H7 (cell line): ENCODE data around the gene AP3D1. TPM values are rescaled to one million over a fixed set of nuclear protein-coding genes. Genes with fewer than 3 reads are reported as not detected.
"Not testable (repeated sequence)": the region's sequence is repeated elsewhere in the genome, so short reads cannot be mapped to it uniquely, and the experiment has no call there.

ENCODE experiments used
- DNase-seq: peaks from one replicate; pipeline ENCODE4 v3.0.0; 2012
- H3K27me3 ChIP-seq: 2 replicates; pipeline ENCODE4 v1.6.0; 2011; ENCODE audit warnings: mild to moderate bottlenecking, low read length; ENCODE audit not compliant: control insufficient read depth, insufficient read depth
- H3K36me3 ChIP-seq: replicated peaks from 2 replicates; pipeline ENCODE4 v1.5.1; 2011; ENCODE audit warnings: low read length; ENCODE audit not compliant: control insufficient read depth, insufficient read depth
- H3K4me3 ChIP-seq: 2 replicates; pipeline ENCODE4 v1.5.1; 2011; ENCODE audit warnings: low read depth, mild to moderate bottlenecking, control low read depth, low read length, moderate library complexity; ENCODE audit not compliant: insufficient read depth
- total RNA-seq: library from RNA; depleted of rRNA; stranded (reverse); fragments of >200 nt; shearing (Covaris generic); gene quantifications from 2 replicates; pipeline ENCODE4 v1.2.3, GENCODE V29; 2014

AP3D1 gene
- total RNA-seq, 1 experiment from 2014 or later: 177 TPM

- DNase-seq: no peak
- H3K4me3 ChIP-seq: no peak overlapping the region
- H3K27me3 ChIP-seq: no peaks in the 10 kb centered on the region
- H3K36me3 ChIP-seq: no peaks in the 10 kb centered on the region
These were observed 63.7 kb downstream of the AP3D1 start for GRCh38 chr19:2087621-2088100.

GRCh38 chr19:2086695-2087620 lies 64.4 kb downstream of the AP3D1 start:
- H3K36me3 ChIP-seq, DNase-seq, H3K27me3 ChIP-seq, H3K4me3 ChIP-seq: not testable (repeated sequence)

DNA sequence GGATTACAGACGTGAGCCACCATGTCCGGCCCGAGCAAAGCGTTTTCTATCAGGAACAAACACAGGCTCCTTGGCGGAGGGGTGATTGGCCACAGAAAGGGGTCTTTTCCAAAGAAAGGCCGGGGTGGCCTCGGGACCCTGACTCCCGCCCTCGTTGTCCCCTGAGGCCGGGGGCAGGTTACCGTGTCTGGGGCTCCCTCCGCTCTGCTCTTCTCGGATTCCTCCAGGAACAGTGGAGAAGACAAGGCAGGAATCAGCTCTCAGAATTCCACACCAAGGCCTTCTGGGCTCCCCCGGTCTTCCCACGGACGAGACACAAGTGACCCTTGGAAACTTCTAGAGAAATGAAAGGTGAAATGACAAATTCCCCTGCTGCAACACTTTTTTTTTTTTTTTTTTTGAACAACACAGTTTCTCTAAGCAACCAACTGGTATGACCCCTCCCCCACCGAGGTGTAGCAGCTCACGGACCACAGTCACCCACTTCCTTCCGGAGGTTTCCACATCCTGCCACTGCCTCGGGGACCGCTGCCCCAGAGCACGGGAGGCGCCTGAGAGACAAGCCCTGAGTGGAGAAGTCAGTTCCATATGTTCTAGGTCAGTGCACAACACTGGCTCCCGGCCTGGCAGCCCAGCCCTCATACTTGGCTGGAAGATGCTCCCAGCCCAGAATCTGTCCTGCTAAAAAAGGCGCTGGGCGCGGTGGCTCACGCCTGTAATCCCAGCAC lies 66.2 kb downstream of the AP3D1 start:
- H3K4me3 ChIP-seq: no peak overlapping the region
- no peaks in the 10 kb centered on the region for H3K27me3 ChIP-seq
- no peaks in the 10 kb centered on the region for H3K36me3 ChIP-seq
- no peak for DNase-seq

DNA sequence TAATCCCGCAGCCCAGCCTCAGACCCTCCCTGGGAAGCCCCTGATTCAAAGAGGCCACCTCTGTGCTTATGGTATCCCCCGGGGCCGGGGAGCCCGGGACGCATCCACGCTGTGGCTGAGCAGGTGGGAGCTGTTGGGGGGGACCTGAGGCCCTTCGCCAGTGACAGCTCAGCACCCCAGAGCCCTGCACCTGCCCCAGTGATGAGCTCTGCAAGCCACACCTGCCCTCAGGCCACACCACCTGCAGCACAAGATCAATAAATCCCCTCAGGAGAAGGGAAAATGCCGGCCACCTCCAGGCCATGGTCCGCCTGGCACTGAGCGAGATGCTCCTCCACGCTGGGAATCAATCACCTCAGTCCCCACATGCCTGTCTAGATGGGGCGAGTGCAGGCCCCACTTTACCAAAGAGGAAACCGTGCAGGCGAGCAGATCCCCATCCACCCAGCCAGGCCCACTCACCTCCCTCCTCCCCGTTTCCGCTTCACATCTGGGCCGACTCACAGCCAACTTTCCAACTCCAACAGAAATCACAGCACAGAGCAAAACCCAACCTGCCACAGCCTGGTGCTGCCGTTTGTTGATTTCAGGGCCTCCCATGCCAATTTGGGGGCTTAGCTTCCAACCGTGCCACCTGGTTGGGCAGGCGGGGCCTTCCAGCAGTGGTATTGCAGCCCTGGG lies 68.1 kb downstream of the AP3D1 start:
- Histone ChIP-seq H3K36me3 (no peaks in the 10 kb centered on the region), H3K27me3 (no peaks in the 10 kb centered on the region), H3K4me3 (no peak overlapping the region)
- peak; percentile 69 for DNase-seq

- Histone ChIP-seq H3K27me3 (no peaks in the 10 kb centered on the region), H3K36me3 (no peaks in the 10 kb centered on the region), H3K4me3 (no peak overlapping the region)
- no peak for DNase-seq
These were observed 69.2 kb downstream of the AP3D1 start for GRCh38 chr19:2081873-2082810.

DNA sequence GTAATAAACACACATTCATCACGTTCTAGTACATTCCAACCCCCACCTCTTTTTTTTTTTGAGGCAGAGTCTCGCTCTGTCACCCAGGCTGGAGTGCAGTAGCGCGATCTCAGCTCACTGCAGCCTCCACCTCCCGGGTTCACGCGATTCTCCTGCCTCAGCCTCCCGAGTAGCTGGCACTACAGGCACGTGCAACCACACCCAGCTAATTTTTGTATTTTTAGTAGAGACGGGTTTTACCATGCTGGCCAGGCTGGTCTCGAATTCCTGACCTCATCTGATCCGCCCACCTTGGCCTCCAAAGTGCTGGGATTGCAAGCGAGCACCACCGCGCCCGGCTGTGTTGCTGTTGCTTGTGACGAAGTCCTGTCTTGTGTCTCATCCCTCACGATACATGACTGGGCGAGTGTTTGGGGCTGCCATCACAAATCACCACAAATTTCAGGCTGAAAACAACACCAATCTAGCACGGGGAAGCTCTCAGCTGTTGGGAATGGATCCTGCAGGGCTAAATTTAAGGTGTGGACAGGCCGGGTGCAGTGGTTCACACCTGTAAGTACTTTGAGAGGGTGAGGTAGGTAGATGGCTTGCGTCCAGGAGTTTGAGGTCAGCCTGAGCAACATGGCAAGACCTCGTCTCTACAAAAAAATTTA lies 70.9 kb downstream of the AP3D1 start:
- Histone ChIP-seq H3K36me3 (no peaks in the 10 kb centered on the region), H3K4me3 (no peak overlapping the region), H3K27me3 (no peaks in the 10 kb centered on the region)
- DNase-seq: no peak

DNA sequence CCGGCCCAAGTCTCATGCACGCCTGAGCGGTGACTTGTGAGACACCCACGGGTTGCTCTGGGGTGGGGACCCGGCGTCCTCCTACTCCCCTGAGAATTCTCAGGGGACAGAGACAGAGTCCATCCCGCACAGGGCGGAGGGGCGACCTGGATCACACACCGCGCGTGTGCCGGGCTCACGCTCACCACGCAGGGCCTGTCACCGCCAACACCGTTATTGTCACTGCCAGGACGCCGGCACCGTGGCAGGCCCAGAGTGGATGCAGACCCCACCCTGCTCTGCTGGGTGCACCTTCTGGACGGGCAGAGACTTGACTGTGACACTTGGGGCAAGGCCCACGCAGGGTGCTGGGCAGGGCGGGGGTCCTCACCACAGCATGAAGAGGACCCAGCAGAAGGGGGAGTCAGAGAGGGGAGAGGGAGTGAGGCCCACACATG lies 71.5 kb downstream of the AP3D1 start:
- Histone ChIP-seq H3K27me3 (no peaks in the 10 kb centered on the region), H3K36me3 (no peaks in the 10 kb centered on the region), H3K4me3 (no peak overlapping the region)
- DNase-seq: no peak

GRCh38 chr19:2079076-2079864 lies 72.1 kb downstream of the AP3D1 start:
- no peak overlapping the region for H3K4me3 ChIP-seq
- no peak for DNase-seq
- H3K36me3 ChIP-seq: no peaks in the 10 kb centered on the region
- H3K27me3 ChIP-seq: no peaks in the 10 kb centered on the region

DNA sequence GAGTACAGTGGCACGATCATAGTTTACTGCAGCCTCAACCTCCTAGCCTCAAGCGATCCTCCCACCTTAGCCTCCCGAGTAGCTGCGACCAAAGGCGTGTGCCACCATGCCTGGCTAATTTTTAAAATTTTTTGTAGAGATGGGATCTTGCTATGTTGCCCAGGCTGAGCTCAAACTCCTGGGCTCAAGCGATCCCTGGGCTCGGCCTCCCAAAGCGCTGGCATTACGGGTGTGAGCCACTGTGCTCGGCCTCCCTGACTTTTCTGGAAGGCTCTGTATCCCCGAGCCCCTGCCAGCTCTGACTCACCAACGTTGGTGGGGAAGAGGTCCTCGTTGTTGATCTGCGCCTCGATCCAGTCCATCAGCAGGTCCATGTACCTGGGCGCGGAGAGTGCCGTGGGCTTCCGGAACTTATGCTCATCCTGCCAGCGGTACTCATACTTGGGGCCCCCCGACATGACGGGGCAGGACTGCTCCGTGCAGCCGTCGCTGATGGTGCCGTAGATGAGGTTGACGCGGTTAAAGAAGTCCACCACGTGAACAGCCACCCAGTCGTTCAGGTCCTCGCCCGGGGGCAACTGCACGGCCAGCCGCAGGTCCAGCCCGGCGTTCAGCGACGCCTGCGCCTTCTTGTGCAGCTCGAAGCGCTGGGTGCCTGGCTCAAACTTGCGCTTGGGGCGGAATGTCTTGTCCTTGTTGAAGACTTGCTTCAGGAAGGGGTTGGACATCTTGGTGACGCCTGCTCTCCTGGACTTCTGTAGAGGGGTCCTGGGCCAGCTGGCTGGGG lies 73.3 kb downstream of the AP3D1 start:
- Histone ChIP-seq H3K4me3 (no peak overlapping the region), H3K36me3 (no peaks in the 10 kb centered on the region), H3K27me3 (no peaks in the 10 kb centered on the region)
- DNase-seq: no peak

- Histone ChIP-seq H3K36me3 (no peaks in the 10 kb centered on the region; the same call in 1 of the 2 replicates), H3K4me3 (no peak overlapping the region), H3K27me3 (no peaks in the 10 kb centered on the region)
- no peak for DNase-seq
These were observed 74.0 kb downstream of the AP3D1 start for GRCh38 chr19:2077398-2077797.

- Histone ChIP-seq H3K27me3 (no peaks in the 10 kb centered on the region), H3K4me3 (no peak overlapping the region), H3K36me3 (no peaks in the 10 kb centered on the region; the same call in 1 of the 2 replicates)
- no peak for DNase-seq
These were observed 74.8 kb downstream of the AP3D1 start for GRCh38 chr19:2076526-2076944.
